Right renal pelvis (tissue), 4 donors: Measurements from ENCODE around the gene DYNLT1. TPM values are rescaled to one million over a fixed set of nuclear protein-coding genes. Genes with fewer than 3 reads are reported as not detected.
"Not testable (repeated sequence)": the region's sequence is repeated elsewhere in the genome, so short reads cannot be mapped to it uniquely, and the experiment has no call there.

ENCODE experiments used
- DNase-seq, 4 donors: peaks; one replicate each; pipeline ENCODE4 v3.0.0-alpha.2; 2013; ENCODE audit warnings: low read depth in 4 of 4, low spot score in 3 of 4, missing footprints in 1 of 4
- polyA plus RNA-seq, 4 donors: library from polyadenylated mRNA; unstranded; fragments of 120-200 nt; gene quantifications; one replicate each; pipeline ENCODE4 v1.2.1, GENCODE V29; 2013; ENCODE audit not compliant: insufficient read length in 4 of 4

Gene DYNLT1
- polyA plus RNA-seq, 4 donors: 166 to 182 (median 170) TPM

GRCh38 chr6:158645064-158646022 is 800 bp upstream of the DYNLT1 start:
- DNase-seq: no peak

- no peak for DNase-seq
These were observed 710 bp downstream of the DYNLT1 start for GRCh38 chr6:158643836-158644230.

- DNase-seq: no peak
These were observed 2.4 kb downstream of the DYNLT1 start for GRCh38 chr6:158642097-158642601.

GRCh38 chr6:158640519-158640918 is 4.0 kb downstream of the DYNLT1 start:
- DNase-seq: no peak

GRCh38 chr6:158639056-158639455 is 5.5 kb downstream of the DYNLT1 start:
- DNase-seq: no peak

- no peak for DNase-seq
These were observed 6.2 kb downstream of the DYNLT1 start for GRCh38 chr6:158638324-158638854.

GRCh38 chr6:158636778-158637177 is 7.8 kb downstream of the DYNLT1 start:
- no peak for DNase-seq

GRCh38 chr6:158635427-158636073 is 9.0 kb downstream of the DYNLT1 start:
- DNase-seq: no peak

- DNase-seq: no peak
These were observed 9.7 kb downstream of the DYNLT1 start for GRCh38 chr6:158634695-158635426.

- no peak for DNase-seq
These were observed 11.4 kb downstream of the DYNLT1 start for GRCh38 chr6:158633127-158633526.

- not testable (repeated sequence) for DNase-seq
These were observed 11.9 kb downstream of the DYNLT1 start for GRCh38 chr6:158632538-158633119.

- no peak for DNase-seq
These were observed 12.6 kb downstream of the DYNLT1 start for GRCh38 chr6:158631678-158632537.

GRCh38 chr6:158630938-158631616 is 13.5 kb downstream of the DYNLT1 start:
- DNase-seq: no peak

- DNase-seq: no peak
These were observed 14.9 kb downstream of the DYNLT1 start for GRCh38 chr6:158629367-158630221.

GRCh38 chr6:158628542-158628941 is 16.0 kb downstream of the DYNLT1 start:
- no peak for DNase-seq

GRCh38 chr6:158627940-158628211 is 16.7 kb downstream of the DYNLT1 start:
- no peak for DNase-seq

GRCh38 chr6:158627168-158627939 is 17.2 kb downstream of the DYNLT1 start:
- no peak for DNase-seq
